KG1 (cell line): ENCODE results near the gene ZNF175.

ENCODE experiments used
- DNase-seq: peaks from one replicate; lab custom pipeline; 2025; lab: John Stamatoyannopoulos, UW

ZNF175 gene

DNA sequence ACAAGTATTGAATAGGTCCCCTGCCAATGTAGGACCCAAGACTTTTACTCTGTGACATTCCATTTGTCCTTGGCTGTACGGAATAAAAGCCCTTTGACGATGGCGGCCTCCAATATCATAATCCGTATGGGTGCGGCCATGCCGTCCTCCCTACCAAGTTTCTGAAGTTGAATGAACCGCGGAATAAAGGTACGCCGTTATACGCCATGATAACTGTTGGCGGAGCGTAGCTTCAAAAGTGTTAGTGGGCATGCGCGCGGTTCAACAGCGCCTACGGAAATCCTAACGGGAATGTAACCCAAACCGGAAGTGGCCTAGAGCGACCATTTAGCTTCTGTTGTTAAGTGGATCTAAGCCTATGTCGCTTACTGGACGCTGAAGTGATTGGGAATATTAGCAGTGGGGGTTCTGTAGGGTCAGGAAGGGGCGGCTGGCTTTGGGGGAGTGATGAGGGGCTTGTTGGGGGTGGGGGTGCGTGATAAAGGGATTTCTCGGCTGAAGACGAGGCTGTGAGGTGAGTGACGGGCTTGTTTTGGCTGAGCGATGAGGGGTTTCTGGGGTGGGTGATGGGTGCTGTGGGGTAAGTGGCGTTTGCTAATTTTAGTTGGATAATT is at the start of gene ZNF175:
ZNF175 (plus strand) TSS at position 322 of the 614 bp plus-strand sequence. CDS start 2,047 bp downstream, outside the sequence.
- peak; percentile 97 for DNase-seq

GRCh38 chr19:51521357-51521756 is 49.7 kb upstream of the ZNF175 start:
- no peak for DNase-seq

- no peak for DNase-seq
Observed at GRCh38 chr19:51521781-51522180, 49.3 kb upstream of the ZNF175 start.

GRCh38 chr19:51524666-51525264 is 46.3 kb upstream of the ZNF175 start:
- no peak for DNase-seq

GRCh38 chr19:51525651-51526050 is 45.4 kb upstream of the ZNF175 start:
- no peak for DNase-seq

DNA sequence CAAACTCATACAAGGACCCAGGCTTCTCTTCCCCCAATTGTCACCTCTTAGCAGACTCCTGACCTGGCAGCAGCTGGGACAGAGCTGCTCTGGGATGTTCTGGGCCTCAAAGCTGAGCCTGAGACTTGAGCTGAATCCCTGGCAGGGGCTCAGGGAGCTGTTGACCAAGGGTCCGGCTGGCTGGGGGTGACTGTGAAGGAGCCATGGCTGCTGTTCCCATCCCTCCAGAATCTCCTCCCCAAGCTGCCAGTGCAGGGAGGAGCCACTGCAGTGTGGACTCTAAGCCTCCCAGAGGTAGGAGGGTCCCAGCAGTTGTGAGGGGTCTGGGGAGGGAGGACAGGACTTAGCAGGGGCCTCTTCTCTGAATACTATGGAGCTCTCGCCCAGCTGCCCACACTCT is 41.8 kb upstream of the ZNF175 start:
- DNase-seq, result no peak

- no peak for DNase-seq
Observed at GRCh38 chr19:51530616-51531015, 40.5 kb upstream of the ZNF175 start.

- peak; percentile 88 for DNase-seq
Observed at GRCh38 chr19:51531349-51532315, 39.5 kb upstream of the ZNF175 start, which contains the start of gene SIGLEC6. Gene SIGLEC6 (minus strand): TSS chr19:51531670. CDS start chr19:51531648, 22 bp downstream.

- no peak for DNase-seq
Observed at GRCh38 chr19:51535535-51535934, 35.5 kb upstream of the ZNF175 start.

DNA sequence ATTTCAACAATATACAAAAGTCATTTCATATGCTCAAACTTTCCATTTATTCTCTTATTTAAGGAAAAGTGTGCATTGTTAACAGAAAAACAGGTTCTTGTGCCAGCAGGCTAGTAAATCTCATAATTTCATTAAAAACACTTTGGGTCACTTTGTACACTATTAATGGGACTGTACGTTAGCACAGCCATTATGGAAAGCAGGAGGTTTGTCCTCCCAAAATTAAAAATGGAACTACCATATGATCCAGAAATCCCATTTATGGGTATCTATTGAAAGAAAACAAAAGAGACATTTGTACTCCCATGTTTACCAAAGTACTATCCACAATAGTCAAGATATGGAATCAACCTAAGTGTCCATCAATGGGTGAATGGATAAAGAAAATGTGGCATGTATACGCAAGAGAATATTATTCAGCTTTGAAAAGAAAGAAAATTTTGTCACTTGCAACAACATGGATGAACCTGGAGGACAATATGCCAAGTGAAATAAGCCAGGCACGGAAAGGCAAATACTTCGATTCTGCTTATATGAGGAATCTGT is 31.2 kb upstream of the ZNF175 start:
- no peak for DNase-seq

DNA sequence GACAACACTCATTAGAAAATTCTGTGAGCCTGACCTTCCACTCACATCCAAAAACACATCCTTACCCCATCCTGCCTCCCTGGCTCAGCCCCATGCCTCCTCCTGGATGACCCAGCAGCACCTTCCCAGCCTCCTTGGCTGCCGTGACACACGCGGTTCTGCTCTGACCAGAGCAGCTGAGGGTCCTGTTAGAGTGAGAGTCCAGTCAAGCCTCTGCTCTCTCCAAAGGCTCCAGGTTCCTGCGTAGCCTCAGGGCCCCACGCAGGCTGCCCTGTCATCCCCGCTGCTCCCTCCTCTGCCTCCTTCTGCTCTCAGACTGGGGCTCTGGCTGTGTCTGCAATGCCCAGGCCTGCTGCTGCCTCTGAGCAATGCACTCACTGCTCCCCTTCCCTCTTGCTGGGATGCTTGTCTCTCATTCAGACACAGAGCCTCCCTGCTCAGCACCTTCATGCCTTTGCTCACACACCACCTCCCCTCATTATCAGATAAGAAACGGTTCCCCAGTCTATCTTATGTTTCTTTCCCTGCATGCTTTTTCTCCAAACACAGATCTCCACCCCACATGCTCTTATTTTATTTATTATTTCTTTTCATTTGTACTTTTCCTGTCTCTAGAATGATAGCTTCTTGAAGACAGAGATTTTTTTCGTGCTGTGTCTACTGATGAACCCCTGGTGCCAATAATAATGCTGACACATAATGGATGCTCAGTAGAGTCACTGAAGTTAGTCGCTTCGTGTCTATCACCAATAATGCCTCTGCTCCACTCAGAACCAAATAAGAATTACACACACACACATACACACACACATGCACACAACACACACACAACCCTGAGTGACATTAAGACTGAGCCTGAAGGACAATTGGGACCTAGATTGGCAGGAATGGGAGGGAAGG is 29.4 kb upstream of the ZNF175 start:
- no peak for DNase-seq

GRCh38 chr19:51542699-51543098 is 28.4 kb upstream of the ZNF175 start:
- DNase-seq, result no peak

GRCh38 chr19:51544038-51544437 is 27.0 kb upstream of the ZNF175 start:
- no peak for DNase-seq

DNA sequence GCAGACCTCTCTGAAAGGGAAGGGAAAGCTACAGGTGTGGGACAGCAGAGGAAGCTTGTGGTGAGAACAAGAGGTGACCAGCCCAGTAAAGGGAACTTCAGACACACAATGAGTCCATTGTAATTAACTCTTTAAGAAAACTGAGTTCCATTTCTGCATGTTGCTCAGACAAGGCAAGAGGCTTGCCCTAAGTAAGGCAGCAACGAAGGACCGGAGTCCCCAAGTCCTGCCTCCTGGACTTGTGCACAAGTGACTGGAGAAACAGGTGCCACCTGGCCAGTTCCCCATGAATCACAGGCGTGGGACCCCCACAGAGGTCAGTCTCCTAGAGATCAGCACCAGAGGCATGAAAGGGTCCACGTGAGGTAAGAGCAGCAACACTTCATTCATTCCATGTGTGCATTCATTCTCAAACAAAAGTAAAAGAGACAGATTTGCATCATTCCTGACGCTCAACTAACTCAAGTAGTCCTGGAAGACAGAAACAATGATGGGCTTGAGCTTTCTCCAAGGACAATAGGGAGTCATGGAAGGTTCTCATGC is 24.9 kb upstream of the ZNF175 start:
- peak; percentile 27 for DNase-seq

DNA sequence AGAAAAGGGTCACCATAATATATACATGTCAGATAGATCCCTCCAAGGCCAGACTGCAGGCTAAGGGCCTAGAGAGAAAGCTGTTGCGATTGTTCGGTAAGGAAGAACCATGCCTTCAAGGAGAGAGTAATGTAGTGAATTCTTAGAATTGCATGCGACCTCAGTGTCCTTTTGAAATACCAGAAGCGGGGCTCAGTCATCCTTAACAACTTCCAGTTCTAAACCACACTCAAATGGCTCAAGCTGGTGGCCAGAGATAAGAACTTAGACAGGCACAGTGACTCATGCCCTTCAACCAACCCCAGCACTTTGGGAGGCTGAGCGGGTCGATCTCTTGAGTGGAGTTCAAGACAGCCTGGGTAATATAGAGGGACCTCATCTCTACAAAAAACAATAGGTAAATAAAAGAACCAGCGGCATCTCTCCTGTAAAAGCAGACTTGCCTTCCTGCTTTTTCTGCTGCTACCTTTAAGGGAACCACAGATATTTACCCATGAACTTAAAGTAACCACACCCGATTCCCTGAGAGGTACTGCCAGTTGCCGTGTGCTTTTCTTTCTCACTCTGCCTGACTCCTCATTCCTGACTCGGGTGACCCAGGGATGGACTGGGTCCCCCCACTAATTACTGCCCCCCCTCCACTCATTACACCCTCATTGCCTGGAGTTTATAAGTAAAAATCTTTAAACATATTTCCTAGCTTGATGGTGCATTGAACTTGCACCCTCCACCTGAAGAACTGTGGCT is 24.3 kb upstream of the ZNF175 start:
- DNase-seq, result peak; percentile 90

- peak; percentile 72 for DNase-seq
Observed at GRCh38 chr19:51547397-51548212, 23.5 kb upstream of the ZNF175 start.

GRCh38 chr19:51548213-51548651 is 22.9 kb upstream of the ZNF175 start:
- peak; percentile 80 for DNase-seq

- DNase-seq, result no peak
Observed at GRCh38 chr19:51548891-51549305, 22.2 kb upstream of the ZNF175 start.
